Suprapubic skin (tissue), 4 donors: ENCODE results near the gene ELP1. TPM values are rescaled to one million over a fixed set of nuclear protein-coding genes. Genes with fewer than 3 reads are reported as not detected.

ENCODE experiments used
- DNase-seq, 2 donors: peaks; one replicate each; pipeline ENCODE4 v3.0.0-alpha.2; 2019; ENCODE audit warnings: low spot score in 2 of 2
- H3K27ac ChIP-seq: fragments of 200-600 bp; sonication (generic); one replicate; pipeline ENCODE4 v1.5.1; 2019
- H3K27me3 ChIP-seq: fragments of 200-600 bp; sonication (generic); one replicate; pipeline ENCODE4 v1.5.1; 2019
- H3K36me3 ChIP-seq: fragments of 200-600 bp; sonication (generic); one replicate; pipeline ENCODE4 v1.5.1; 2019
- H3K4me1 ChIP-seq: fragments of 200-600 bp; sonication (generic); one replicate; pipeline ENCODE4 v1.5.1; 2019
- H3K4me3 ChIP-seq: fragments of 200-600 bp; sonication (generic); one replicate; pipeline ENCODE4 v1.5.1; 2019; ENCODE audit warnings: mild to moderate bottlenecking
- H3K9me3 ChIP-seq: fragments of 200-600 bp; sonication (generic); one replicate; pipeline ENCODE4 v1.5.1; 2019
- EP300 ChIP-seq: sonication (generic); formaldehyde crosslinking; IDR thresholded peaks from one replicate; pipeline ENCODE4 v1.6.1; 2017; ENCODE audit warnings: antibody characterized with exemption
- POLR2A ChIP-seq, 2 donors: fragments of 450-650 bp; IDR thresholded peaks; one replicate each; pipeline ENCODE4 v1.6.1; 2017; ENCODE audit warnings: antibody characterized with exemption in 2 of 2, mild to moderate bottlenecking in 2 of 2, moderate library complexity in 2 of 2
- POLR2AphosphoS5 ChIP-seq, 3 donors: sonication (generic); formaldehyde crosslinking; IDR thresholded peaks; one replicate each; pipeline ENCODE4 v1.6.1; 2017; ENCODE audit warnings: antibody characterized with exemption in 3 of 3
- WGBS: methylation state at CpG from one replicate; pipeline ENCODE4 v1.1.5; 2018; 5-methylcytosine and 5-hydroxymethylcytosine counted together
- total RNA-seq, 4 donors: library from RNA; depleted of rRNA; stranded (reverse); fragments of >200 nt; gene quantifications; one replicate each; pipeline ENCODE4 v1.1.0, GENCODE V29; 2016
- TF ChIP-seq, protein P1 (sequence below), 2 donors: fragments of 200-600 bp in 1 of 2; fragments of 450-650 bp in 1 of 2; sonication (generic) in 1 of 2; IDR thresholded peaks; one replicate each; pipeline ENCODE4 v1.5.1; 2016 to 2019; ENCODE audit warnings: antibody characterized with exemption in 2 of 2, mild to moderate bottlenecking in 1 of 2, moderate library complexity in 1 of 2

The ELP1 gene
- total RNA-seq, 4 donors from 2014 or later, result 22.2 to 34.2 (median 23.2) TPM

DNA sequence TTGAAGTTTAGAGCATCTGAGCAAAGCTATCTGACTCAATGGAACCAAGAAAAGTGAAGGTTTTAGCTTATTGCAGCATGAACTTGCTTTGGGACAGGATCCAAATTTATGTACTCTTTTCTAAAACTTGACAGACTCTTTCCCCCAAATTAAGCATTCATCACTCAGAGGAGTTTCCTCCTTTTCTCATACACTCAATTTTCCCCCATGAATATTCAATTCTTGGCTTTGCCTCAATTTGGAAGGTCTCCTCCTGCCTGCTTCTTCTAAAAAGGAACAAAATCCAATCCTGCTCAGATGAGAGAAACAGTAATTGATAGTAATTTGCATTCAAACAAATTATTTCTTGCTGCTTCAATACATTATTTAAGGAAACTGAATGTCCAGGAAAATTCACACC is 66.8 kb downstream of the ELP1 start:
- TF ChIP-seq, protein P1, sequence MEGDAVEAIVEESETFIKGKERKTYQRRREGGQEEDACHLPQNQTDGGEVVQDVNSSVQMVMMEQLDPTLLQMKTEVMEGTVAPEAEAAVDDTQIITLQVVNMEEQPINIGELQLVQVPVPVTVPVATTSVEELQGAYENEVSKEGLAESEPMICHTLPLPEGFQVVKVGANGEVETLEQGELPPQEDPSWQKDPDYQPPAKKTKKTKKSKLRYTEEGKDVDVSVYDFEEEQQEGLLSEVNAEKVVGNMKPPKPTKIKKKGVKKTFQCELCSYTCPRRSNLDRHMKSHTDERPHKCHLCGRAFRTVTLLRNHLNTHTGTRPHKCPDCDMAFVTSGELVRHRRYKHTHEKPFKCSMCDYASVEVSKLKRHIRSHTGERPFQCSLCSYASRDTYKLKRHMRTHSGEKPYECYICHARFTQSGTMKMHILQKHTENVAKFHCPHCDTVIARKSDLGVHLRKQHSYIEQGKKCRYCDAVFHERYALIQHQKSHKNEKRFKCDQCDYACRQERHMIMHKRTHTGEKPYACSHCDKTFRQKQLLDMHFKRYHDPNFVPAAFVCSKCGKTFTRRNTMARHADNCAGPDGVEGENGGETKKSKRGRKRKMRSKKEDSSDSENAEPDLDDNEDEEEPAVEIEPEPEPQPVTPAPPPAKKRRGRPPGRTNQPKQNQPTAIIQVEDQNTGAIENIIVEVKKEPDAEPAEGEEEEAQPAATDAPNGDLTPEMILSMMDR (IDR thresholded peaks at IDR 0.05), result no peak
- no peak for TF ChIP-seq EP300
- no peak for TF ChIP-seq POLR2A (IDR thresholded peaks at IDR 0.05)
- no peak for TF ChIP-seq POLR2AphosphoS5 (IDR thresholded peaks at IDR 0.05)
- Histone ChIP-seq H3K4me1 (no peaks in the 10 kb centered on the region), H3K27ac (no peak overlapping the region), H3K4me3 (no peak overlapping the region), H3K27me3 (no peaks in the 10 kb centered on the region), H3K9me3 (no peaks in the 10 kb centered on the region), H3K36me3 (peaks cover 26% of the 10 kb centered on the region)
- DNase-seq, result no peak

DNA sequence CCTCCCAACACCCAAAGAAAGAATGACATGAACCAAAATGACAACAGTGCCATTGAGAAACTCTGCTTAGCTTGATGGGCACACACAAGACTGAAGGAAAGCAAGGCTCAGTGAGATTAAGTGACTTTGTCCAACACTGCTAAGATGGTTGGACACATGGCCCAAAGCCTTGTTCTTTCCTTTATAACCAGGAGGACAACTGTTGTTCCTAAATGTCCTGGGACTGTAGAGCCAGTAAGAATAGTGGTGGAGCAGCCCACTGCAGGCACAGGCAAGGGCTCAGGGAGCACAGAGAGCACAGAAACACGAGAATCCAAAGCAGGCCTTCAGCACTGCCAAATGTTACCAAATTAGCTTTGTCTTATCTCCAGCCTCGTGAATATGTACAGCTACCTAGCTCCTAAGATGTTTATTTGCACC is 67.9 kb downstream of the ELP1 start:
- Histone ChIP-seq H3K27me3 (no peaks in the 10 kb centered on the region), H3K4me3 (no peak overlapping the region), H3K4me1 (no peaks in the 10 kb centered on the region), H3K9me3 (no peaks in the 10 kb centered on the region), H3K36me3 (peaks cover 15% of the 10 kb centered on the region), H3K27ac (no peak overlapping the region)
- no peak for DNase-seq
- TF ChIP-seq, protein P1 (IDR thresholded peaks at IDR 0.05), result no peak
- TF ChIP-seq POLR2AphosphoS5 (IDR thresholded peaks at IDR 0.05), result no peak
- TF ChIP-seq POLR2A (IDR thresholded peaks at IDR 0.05), result no peak
- no peak for TF ChIP-seq EP300
- 70% methylated on average over 2 of the region's 2 CpGs for WGBS

DNA sequence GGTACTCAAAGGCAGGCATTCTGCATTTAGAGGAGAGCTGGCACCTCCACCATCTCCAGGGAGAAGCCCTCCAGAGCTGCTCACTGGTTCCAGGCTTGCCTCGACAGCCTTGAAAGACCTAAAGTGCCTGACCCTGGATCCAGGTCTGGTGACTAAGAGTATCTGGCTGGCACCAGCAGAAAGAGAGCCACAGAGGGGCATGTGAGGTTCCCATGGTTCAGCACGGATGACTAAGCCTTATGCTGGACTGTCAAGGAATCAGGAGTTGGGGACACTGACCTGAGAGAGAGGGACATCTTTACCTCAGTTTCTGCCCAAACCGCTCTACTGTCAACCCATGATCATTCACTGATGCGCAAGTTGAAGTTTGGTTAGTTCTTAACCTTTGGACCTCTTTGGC is 68.9 kb downstream of the ELP1 start:
- TF ChIP-seq POLR2AphosphoS5 (IDR thresholded peaks at IDR 0.05) (no peak), POLR2A (IDR thresholded peaks at IDR 0.05) (no peak), EP300 (no peak)
- TF ChIP-seq, protein P1 (IDR thresholded peaks at IDR 0.05), result no peak
- no peaks in the 10 kb centered on the region for H3K9me3 ChIP-seq
- DNase-seq, result no peak
- WGBS, result 90% methylated on average over 4 of the region's 4 CpGs
- H3K36me3 ChIP-seq, result peaks cover 7% of the 10 kb centered on the region
- H3K27ac ChIP-seq, result no peak overlapping the region
- peaks cover 1% of the 10 kb centered on the region for H3K4me1 ChIP-seq
- no peaks in the 10 kb centered on the region for H3K27me3 ChIP-seq
- H3K4me3 ChIP-seq, result no peak overlapping the region

DNA sequence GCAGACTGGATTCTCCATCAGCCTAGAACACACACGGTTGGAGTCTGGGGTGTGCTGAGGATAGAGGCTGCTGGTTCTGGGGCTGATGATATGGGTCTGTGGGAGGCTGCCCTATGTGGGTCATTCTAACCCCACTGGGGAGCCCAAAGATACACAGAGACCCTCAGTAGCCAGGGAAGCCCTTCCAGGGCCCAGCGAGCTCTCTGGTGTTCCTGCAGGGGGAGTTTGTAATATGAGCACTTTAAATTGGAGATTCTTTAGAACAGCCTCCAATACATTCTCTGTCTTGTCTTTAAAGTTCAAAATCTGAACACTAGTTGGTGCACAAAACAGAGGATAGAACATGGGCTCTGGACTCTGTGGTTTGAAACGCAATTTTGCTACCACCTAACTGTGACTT is 69.5 kb downstream of the ELP1 start:
- H3K4me3 ChIP-seq, result no peak overlapping the region
- peaks cover 7% of the 10 kb centered on the region for H3K4me1 ChIP-seq
- 76% methylated on average over 3 of the region's 3 CpGs for WGBS
- peaks cover 7% of the 10 kb centered on the region for H3K36me3 ChIP-seq
- no peaks in the 10 kb centered on the region for H3K27me3 ChIP-seq
- DNase-seq, result no peak
- TF ChIP-seq, protein P1 (IDR thresholded peaks at IDR 0.05), result no peak
- no peak for TF ChIP-seq EP300
- TF ChIP-seq POLR2AphosphoS5 (IDR thresholded peaks at IDR 0.05), result no peak
- no peak for TF ChIP-seq POLR2A (IDR thresholded peaks at IDR 0.05)
- no peaks in the 10 kb centered on the region for H3K9me3 ChIP-seq
- H3K27ac ChIP-seq, result no peak overlapping the region

DNA sequence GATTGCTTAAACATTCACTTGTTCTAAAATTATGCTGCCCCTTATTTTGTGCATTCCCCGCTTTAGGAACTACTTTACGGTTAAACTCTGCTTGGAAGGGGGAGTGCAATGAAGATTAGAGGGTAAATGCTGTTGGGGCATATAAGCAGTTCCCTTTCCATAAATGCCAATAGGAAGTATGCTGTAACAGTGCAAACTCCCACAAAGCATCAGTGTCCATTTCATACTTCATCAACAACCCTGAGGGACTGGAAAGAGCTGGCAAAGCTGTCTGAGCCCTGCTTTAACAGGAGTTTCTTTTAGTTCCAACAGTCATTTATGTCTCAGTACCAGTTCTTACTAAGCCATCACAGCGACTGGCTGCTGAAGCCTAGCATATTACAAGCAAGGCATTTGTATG is 70.0 kb downstream of the ELP1 start:
- no peaks in the 10 kb centered on the region for H3K27me3 ChIP-seq
- TF ChIP-seq EP300 (no peak), POLR2AphosphoS5 (IDR thresholded peaks at IDR 0.05) (no peak), POLR2A (IDR thresholded peaks at IDR 0.05) (no peak)
- TF ChIP-seq, protein P1 (IDR thresholded peaks at IDR 0.05), result no peak
- no peak for DNase-seq
- H3K9me3 ChIP-seq, result no peaks in the 10 kb centered on the region
- H3K36me3 ChIP-seq, result peaks cover 3% of the 10 kb centered on the region
- no peak overlapping the region for H3K4me3 ChIP-seq
- H3K4me1 ChIP-seq, result peaks cover 9% of the 10 kb centered on the region
- WGBS, result 86% methylated on average over 3 of the region's 3 CpGs
- H3K27ac ChIP-seq, result no peak overlapping the region
